SK-N-SH (cell line): ENCODE data around the gene GSG1L. TPM values are rescaled to one million over a fixed set of nuclear protein-coding genes. Genes with fewer than 3 reads are reported as not detected.

ENCODE experiments used
- CTCF ChIA-PET: fragments of 300-600, 350-600 bp; formaldehyde crosslinking; extraction: SDS; loops from one replicate; lab custom pipeline; 2021; lab: Yijun Ruan, JAX
- POLR2A ChIA-PET: fragments of 350-600 bp; sonication (Branson Sonifier 250); formaldehyde crosslinking; extraction: SDS; loops from one replicate; lab custom pipeline; 2020; ENCODE audit warnings: antibody characterized with exemption, inconsistent platforms; lab: Yijun Ruan, JAX
- DNase-seq: peaks from one replicate; pipeline ENCODE4 v3.0.0; 2012
- H2AFZ ChIP-seq: fragments of 200-600 bp; sonication (generic); 2 replicates; pipeline ENCODE4 v1.8.1; 2016; ENCODE audit warnings: antibody characterized with exemption, mild to moderate bottlenecking, low read depth
- H3F3A ChIP-seq: fragments of 200-600 bp; sonication (generic); replicated peaks from 2 replicates; pipeline ENCODE3; 2016; ENCODE audit warnings: antibody characterized with exemption, mild to moderate bottlenecking; ENCODE audit not compliant: insufficient read depth
- H3K27ac ChIP-seq, 2 experiments: fragments of 200-500 bp in 1 of 2; fragments of 200-600 bp in 1 of 2; sonication (Bioruptor generic) in 1 of 2; sonication (generic), shearing (Covaris generic) in 1 of 2; 2 replicates each; pipeline versions ENCODE4 v1.5.1 to v1.6.1; 2014 to 2016; ENCODE audit warnings: low read depth in 2 of 2, inconsistent platforms in 1 of 2, low read length in 1 of 2, mild to moderate bottlenecking in 1 of 2, mixed read lengths in 1 of 2
- H3K27me3 ChIP-seq: fragments of 200-600 bp; sonication (generic), shearing (Covaris generic); 2 replicates; pipeline ENCODE4 v1.6.1; 2016; ENCODE audit warnings: mixed run types; ENCODE audit not compliant: insufficient read depth
- H3K36me3 ChIP-seq, 2 experiments: fragments of 200-500 bp in 1 of 2; fragments of 200-600 bp in 1 of 2; sonication (Bioruptor generic) in 1 of 2; sonication (generic) in 1 of 2; replicated peaks in 1 of 2; 2 replicates each; pipeline versions ENCODE3 to v1.5.1; 2014 to 2016; ENCODE audit warnings: low read length in 1 of 2, mild to moderate bottlenecking in 1 of 2; ENCODE audit not compliant: insufficient read depth in 2 of 2, control insufficient read depth in 1 of 2
- H3K4me1 ChIP-seq, 2 experiments: fragments of 200-500 bp in 1 of 2; fragments of 200-600 bp in 1 of 2; sonication (Bioruptor generic) in 1 of 2; sonication (generic), shearing (Covaris generic) in 1 of 2; 2 replicates each; pipeline versions ENCODE4 v1.5.1 to v1.6.1; 2014 to 2016; ENCODE audit warnings: low read depth in 1 of 2, low read length in 1 of 2, mixed run types in 1 of 2; ENCODE audit not compliant: insufficient read depth in 2 of 2, control insufficient read depth in 1 of 2
- H3K4me2 ChIP-seq: fragments of 200-600 bp; sonication (generic), shearing (Covaris generic); 2 replicates; pipeline ENCODE4 v1.6.1; 2017; ENCODE audit warnings: mixed run types
- H3K4me3 ChIP-seq, 2 experiments: fragments of 200-500 bp in 1 of 2; fragments of 200-600 bp in 1 of 2; sonication (Bioruptor generic) in 1 of 2; sonication (generic), shearing (Covaris generic) in 1 of 2; 2 replicates each; pipeline versions ENCODE4 v1.5.1 to v1.8.1; 2014 to 2016; ENCODE audit warnings: low read depth in 2 of 2, inconsistent platforms in 1 of 2, low read length in 1 of 2, mild to moderate bottlenecking in 1 of 2, mixed read lengths in 1 of 2, moderate library complexity in 1 of 2
- H3K79me2 ChIP-seq: fragments of 200-600 bp; sonication (generic); 2 replicates; pipeline ENCODE4 v1.8.1; 2017; ENCODE audit warnings: mild to moderate bottlenecking; ENCODE audit not compliant: insufficient read depth
- H3K9ac ChIP-seq: fragments of 200-600 bp; sonication (generic); 2 replicates; pipeline ENCODE4 v1.6.1; 2017; ENCODE audit warnings: mixed run types
- H3K9me2 ChIP-seq: fragments of 200-600 bp; sonication (generic); 2 replicates; pipeline ENCODE4 v1.6.1; 2017; ENCODE audit warnings: mixed run types
- H3K9me3 ChIP-seq: fragments of 200-600 bp; sonication (generic); 2 replicates; pipeline ENCODE4 v1.6.1; 2017; ENCODE audit warnings: mixed run types, mild to moderate bottlenecking, moderate library complexity
- H4K20me1 ChIP-seq: fragments of 200-600 bp; sonication (generic); 2 replicates; pipeline ENCODE4 v1.6.1; 2017; ENCODE audit warnings: mild to moderate bottlenecking, mixed run types; ENCODE audit not compliant: insufficient read depth
- CHD2 ChIP-seq: fragments of 150-350 bp; IDR thresholded peaks from 2 replicates; pipeline ENCODE4 v1.6.1; 2018; ENCODE audit warnings: low read length; ENCODE audit not compliant: partially characterized antibody
- FOXJ3 ChIP-seq: sonication (generic); formaldehyde crosslinking; IDR thresholded peaks from 2 replicates; pipeline ENCODE4 v1.5.1; 2020; ENCODE audit warnings: mild to moderate bottlenecking, missing genetic modification reagents
- FOXM1 ChIP-seq: IDR thresholded peaks from 2 replicates; pipeline ENCODE4 v1.4.0; 2012; ENCODE audit warnings: low read depth, mild to moderate bottlenecking
- NFIC ChIP-seq: IDR thresholded peaks from 2 replicates; pipeline ENCODE4 v1.4.0; 2012; ENCODE audit warnings: borderline replicate concordance
- RCOR1 ChIP-seq: fragments of 150-350 bp; IDR thresholded peaks from 2 replicates; pipeline ENCODE4 v1.6.1; 2017; ENCODE audit warnings: antibody characterized with exemption, low read length
- RFX5 ChIP-seq: IDR thresholded peaks from 2 replicates; pipeline ENCODE4 v1.6.1; 2012; ENCODE audit warnings: mild to moderate bottlenecking, improper control_type of control experiment, low read length
- RXRA ChIP-seq: IDR thresholded peaks from 2 replicates; pipeline ENCODE4 v1.4.0; 2012; ENCODE audit warnings: low read depth, mild to moderate bottlenecking, borderline replicate concordance
- TCF12 ChIP-seq: IDR thresholded peaks from 2 replicates; pipeline ENCODE4 v1.4.0; 2012
- TEAD4 ChIP-seq: IDR thresholded peaks from 2 replicates; pipeline ENCODE4 v1.4.0; 2012; ENCODE audit warnings: mild to moderate bottlenecking, borderline replicate concordance; ENCODE audit not compliant: insufficient read depth
- YY1 ChIP-seq: IDR thresholded peaks from 2 replicates; pipeline ENCODE4 v1.4.0; 2012; ENCODE audit warnings: low read depth, mild to moderate bottlenecking
- WGBS: methylation state at CpG from one replicate; pipeline ENCODE4 v1.1.6; 2017; ENCODE audit warnings: low lambda C conversion rate; 5-methylcytosine and 5-hydroxymethylcytosine counted together
- polyA plus RNA-seq, 3 experiments: library from polyadenylated mRNA; depleted of rRNA; stranded (reverse); fragments of >200 nt; gene quantifications; 2 replicates each; pipeline ENCODE4 v1.2.3, GENCODE V29; 2012
- TF ChIP-seq, protein P1 (sequence below): fragments of 150-350 bp; IDR thresholded peaks from 2 replicates; pipeline ENCODE4 v1.6.1; 2016; ENCODE audit warnings: mild to moderate bottlenecking, low read depth, low read length
- TF ChIP-seq, protein P2 (sequence below): IDR thresholded peaks from 2 replicates; pipeline ENCODE4 v1.4.0; 2012; ENCODE audit warnings: low read depth, borderline replicate concordance
- TF ChIP-seq, protein P3 (sequence below): fragments of 200-600 bp; sonication (generic); IDR thresholded peaks from 2 replicates; pipeline ENCODE4 v1.6.1; 2017; ENCODE audit warnings: antibody characterized with exemption, mild to moderate bottlenecking, moderate library complexity
- TF ChIP-seq, protein P4 (sequence below): IDR thresholded peaks from 2 replicates; pipeline ENCODE4 v1.4.0; 2012; ENCODE audit warnings: low read depth

Gene GSG1L
- polyA plus RNA-seq, 1 of the 3 experiments (the other 2 are of a cell fraction) = not detected

DNA sequence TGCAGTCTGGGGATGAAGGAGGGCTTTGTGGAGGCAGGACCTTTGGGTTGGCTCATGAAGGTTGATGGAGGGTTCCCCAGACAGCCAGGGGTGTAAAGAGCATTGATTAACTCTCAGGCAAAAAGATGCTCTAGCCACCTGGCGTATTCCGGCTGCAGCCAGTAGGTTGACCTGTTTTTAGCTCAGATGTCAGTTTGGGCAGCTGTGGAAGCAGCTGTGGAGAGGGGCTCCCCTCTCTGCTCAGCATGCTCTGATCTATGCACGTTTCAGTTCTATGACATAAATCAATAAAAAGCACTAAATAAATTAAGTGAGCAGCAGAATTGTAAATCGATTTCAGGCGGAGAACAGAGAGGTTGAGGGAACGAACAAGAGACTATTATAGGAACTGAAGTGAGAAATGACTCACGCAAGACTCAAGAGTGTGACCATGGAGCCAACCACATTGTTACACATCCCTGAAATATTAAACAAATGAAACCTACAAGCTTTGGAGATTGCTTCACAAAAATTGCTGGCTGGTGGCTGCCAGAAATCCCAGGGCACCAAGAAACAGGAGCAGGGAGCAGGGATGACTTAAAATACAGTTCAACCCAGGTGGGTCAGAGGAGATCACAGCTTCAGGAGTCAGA is 111.9 kb downstream of the GSG1L start:
- Histone ChIP-seq H3K4me3 (no peak overlapping the region), H3K27me3 (no peaks in the 10 kb centered on the region; the same call in 1 of the 2 replicates), H4K20me1 (no peaks in the 10 kb centered on the region), H3K9me2 (no peaks in the 10 kb centered on the region), H3K27ac (no peak overlapping the region), H3K9me3 (no peaks in the 10 kb centered on the region), H3K36me3 (no peaks in the 10 kb centered on the region), H2AFZ (no peak overlapping the region), H3F3A (no peaks in the 10 kb centered on the region), H3K79me2 (no peaks in the 10 kb centered on the region), H3K4me2 (no peak overlapping the region), H3K4me1 (no peaks in the 10 kb centered on the region), H3K9ac (no peak overlapping the region)
- TF ChIP-seq NFIC = no peak
- TF ChIP-seq, protein P1, sequence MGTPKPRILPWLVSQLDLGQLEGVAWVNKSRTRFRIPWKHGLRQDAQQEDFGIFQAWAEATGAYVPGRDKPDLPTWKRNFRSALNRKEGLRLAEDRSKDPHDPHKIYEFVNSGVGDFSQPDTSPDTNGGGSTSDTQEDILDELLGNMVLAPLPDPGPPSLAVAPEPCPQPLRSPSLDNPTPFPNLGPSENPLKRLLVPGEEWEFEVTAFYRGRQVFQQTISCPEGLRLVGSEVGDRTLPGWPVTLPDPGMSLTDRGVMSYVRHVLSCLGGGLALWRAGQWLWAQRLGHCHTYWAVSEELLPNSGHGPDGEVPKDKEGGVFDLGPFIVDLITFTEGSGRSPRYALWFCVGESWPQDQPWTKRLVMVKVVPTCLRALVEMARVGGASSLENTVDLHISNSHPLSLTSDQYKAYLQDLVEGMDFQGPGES = no peak
- TF ChIP-seq, protein P2, sequence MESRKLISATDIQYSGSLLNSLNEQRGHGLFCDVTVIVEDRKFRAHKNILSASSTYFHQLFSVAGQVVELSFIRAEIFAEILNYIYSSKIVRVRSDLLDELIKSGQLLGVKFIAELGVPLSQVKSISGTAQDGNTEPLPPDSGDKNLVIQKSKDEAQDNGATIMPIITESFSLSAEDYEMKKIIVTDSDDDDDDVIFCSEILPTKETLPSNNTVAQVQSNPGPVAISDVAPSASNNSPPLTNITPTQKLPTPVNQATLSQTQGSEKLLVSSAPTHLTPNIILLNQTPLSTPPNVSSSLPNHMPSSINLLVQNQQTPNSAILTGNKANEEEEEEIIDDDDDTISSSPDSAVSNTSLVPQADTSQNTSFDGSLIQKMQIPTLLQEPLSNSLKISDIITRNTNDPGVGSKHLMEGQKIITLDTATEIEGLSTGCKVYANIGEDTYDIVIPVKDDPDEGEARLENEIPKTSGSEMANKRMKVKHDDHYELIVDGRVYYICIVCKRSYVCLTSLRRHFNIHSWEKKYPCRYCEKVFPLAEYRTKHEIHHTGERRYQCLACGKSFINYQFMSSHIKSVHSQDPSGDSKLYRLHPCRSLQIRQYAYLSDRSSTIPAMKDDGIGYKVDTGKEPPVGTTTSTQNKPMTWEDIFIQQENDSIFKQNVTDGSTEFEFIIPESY = no peak
- TF ChIP-seq, protein P3, sequence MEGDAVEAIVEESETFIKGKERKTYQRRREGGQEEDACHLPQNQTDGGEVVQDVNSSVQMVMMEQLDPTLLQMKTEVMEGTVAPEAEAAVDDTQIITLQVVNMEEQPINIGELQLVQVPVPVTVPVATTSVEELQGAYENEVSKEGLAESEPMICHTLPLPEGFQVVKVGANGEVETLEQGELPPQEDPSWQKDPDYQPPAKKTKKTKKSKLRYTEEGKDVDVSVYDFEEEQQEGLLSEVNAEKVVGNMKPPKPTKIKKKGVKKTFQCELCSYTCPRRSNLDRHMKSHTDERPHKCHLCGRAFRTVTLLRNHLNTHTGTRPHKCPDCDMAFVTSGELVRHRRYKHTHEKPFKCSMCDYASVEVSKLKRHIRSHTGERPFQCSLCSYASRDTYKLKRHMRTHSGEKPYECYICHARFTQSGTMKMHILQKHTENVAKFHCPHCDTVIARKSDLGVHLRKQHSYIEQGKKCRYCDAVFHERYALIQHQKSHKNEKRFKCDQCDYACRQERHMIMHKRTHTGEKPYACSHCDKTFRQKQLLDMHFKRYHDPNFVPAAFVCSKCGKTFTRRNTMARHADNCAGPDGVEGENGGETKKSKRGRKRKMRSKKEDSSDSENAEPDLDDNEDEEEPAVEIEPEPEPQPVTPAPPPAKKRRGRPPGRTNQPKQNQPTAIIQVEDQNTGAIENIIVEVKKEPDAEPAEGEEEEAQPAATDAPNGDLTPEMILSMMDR = no peak
- POLR2A ChIA-PET = no interaction called here
- DNase-seq = no peak
- CTCF ChIA-PET = interaction anchor here (3.9 kb wide), 1 partner anchor 21 kb away, joined by 13 read pairs; no protein-coding TSS in a partner anchor
- 43% methylated on average over 7 of the region's 7 CpGs for WGBS

DNA sequence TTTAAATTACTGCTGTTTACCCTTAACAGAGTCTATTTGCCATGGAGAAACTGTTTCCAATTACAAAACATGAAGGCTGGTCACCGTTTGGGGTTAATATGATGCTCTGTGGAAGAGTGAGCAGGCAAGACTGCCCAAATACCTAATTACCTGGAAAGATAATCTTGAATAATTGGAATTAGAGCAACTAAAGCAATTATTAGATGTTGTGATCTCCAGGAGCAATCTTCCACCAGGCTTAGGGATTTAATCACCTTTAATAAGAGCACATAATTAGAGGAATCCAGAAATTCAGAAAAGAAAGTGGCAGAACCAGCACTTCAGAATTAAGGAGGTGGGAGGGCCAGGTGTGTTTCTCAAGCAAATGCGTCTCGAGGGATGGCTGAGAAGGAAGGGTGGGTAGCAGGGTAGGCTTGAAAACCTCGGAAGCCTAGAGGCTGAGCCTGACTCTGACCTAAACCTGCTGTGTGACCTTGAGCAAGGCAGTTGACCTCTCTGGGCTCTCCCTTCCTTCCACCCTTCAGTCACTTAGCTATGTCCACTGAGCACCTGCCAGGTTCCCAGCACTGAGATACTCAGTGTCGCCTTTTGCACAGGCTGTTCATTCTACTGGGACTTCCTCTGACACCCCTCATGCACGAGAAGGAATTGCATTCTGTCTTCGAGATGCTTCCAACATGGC is 113.2 kb downstream of the GSG1L start:
- Histone ChIP-seq H3K4me3 (no peak overlapping the region), H3K9ac (no peak overlapping the region), H3K9me2 (no peaks in the 10 kb centered on the region), H2AFZ (no peak overlapping the region), H3K4me1 (peaks cover 0 to 4% of the 10 kb centered on the region in 2 experiments; a peak in 1 of 4 replicates), H3K4me2 (no peak overlapping the region), H3K79me2 (no peaks in the 10 kb centered on the region), H3F3A (no peaks in the 10 kb centered on the region), H3K36me3 (no peaks in the 10 kb centered on the region), H3K27ac (no peak overlapping the region), H4K20me1 (no peaks in the 10 kb centered on the region), H3K9me3 (no peaks in the 10 kb centered on the region), H3K27me3 (no peaks in the 10 kb centered on the region; the same call in 1 of the 2 replicates)
- 28% methylated on average over 7 of the region's 7 CpGs for WGBS
- no peak for DNase-seq
- ChIA-PET CTCF (no interaction called here), POLR2A (no interaction called here)
- TF ChIP-seq FOXJ3 (CRISPR knock-in tag) (no peak), RFX5 (no peak), TCF12 (no peak), FOXM1 (no peak), RCOR1 (no peak), NFIC (no peak), CHD2 (no peak), RXRA (no peak), YY1 (no peak), TEAD4 (no peak)
- TF ChIP-seq, protein P4, sequence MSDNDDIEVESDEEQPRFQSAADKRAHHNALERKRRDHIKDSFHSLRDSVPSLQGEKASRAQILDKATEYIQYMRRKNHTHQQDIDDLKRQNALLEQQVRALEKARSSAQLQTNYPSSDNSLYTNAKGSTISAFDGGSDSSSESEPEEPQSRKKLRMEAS = no peak
